ENCODE measurements around the gene SIPA1. TPM values are rescaled to one million over a fixed set of nuclear protein-coding genes. Genes with fewer than 3 reads are reported as not detected.

The SIPA1 gene
- total and polyA plus RNA-seq, 2 of the 8 experiments (the other 6 are each of a cell fraction or from before 2014, with no cell fraction given), result 35.3 to 72.2 TPM

DNA sequence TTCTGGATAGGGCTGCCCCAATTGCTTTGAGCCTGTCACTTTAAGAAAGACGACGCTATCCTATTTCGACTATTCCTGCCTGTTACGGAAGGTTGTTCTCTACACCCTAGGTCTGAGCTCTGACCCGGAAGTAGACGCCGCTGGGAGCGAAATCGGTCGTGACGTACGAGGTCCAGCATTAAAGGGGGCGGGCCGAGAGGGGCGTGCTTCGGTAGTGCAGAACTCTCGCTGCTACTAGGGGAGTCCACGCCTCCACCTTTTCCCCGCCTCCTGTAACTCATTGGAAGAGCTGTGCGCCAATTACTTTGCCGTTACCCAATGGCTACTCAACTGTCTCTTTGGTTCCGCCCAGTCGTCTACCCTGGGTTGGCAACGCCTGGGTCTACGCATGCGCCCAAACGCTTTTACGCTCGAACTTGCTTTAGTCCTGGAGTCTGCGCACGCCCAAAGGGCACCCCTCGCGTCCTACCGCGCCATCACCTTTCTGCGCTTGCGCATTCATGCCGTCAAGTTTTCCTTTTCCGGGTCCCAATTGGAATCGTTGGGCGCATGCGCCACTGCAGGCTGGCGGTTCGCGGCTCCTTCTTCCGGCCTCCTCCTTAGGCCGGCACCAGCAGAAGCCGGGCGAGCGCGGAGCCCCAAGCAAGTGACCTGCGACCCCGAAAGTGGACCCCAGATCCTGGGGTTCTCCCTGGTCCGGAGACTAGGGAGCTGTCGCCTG is 22.5 kb upstream of the SIPA1 start, which contains the start of gene PCNX3 (continued):
- no peak for TF ChIP-seq ZNF274 (IDR thresholded peaks at IDR 0.05; ENCODE audit: borderline replicate concordance, extremely low read depth, low read length)
- TF ChIP-seq BCL11A (IDR thresholded peaks at IDR 0.05; ENCODE audit: low read depth in 2 of 2, low read length in 2 of 2), result no peak
- TF ChIP-seq, protein P1, sequence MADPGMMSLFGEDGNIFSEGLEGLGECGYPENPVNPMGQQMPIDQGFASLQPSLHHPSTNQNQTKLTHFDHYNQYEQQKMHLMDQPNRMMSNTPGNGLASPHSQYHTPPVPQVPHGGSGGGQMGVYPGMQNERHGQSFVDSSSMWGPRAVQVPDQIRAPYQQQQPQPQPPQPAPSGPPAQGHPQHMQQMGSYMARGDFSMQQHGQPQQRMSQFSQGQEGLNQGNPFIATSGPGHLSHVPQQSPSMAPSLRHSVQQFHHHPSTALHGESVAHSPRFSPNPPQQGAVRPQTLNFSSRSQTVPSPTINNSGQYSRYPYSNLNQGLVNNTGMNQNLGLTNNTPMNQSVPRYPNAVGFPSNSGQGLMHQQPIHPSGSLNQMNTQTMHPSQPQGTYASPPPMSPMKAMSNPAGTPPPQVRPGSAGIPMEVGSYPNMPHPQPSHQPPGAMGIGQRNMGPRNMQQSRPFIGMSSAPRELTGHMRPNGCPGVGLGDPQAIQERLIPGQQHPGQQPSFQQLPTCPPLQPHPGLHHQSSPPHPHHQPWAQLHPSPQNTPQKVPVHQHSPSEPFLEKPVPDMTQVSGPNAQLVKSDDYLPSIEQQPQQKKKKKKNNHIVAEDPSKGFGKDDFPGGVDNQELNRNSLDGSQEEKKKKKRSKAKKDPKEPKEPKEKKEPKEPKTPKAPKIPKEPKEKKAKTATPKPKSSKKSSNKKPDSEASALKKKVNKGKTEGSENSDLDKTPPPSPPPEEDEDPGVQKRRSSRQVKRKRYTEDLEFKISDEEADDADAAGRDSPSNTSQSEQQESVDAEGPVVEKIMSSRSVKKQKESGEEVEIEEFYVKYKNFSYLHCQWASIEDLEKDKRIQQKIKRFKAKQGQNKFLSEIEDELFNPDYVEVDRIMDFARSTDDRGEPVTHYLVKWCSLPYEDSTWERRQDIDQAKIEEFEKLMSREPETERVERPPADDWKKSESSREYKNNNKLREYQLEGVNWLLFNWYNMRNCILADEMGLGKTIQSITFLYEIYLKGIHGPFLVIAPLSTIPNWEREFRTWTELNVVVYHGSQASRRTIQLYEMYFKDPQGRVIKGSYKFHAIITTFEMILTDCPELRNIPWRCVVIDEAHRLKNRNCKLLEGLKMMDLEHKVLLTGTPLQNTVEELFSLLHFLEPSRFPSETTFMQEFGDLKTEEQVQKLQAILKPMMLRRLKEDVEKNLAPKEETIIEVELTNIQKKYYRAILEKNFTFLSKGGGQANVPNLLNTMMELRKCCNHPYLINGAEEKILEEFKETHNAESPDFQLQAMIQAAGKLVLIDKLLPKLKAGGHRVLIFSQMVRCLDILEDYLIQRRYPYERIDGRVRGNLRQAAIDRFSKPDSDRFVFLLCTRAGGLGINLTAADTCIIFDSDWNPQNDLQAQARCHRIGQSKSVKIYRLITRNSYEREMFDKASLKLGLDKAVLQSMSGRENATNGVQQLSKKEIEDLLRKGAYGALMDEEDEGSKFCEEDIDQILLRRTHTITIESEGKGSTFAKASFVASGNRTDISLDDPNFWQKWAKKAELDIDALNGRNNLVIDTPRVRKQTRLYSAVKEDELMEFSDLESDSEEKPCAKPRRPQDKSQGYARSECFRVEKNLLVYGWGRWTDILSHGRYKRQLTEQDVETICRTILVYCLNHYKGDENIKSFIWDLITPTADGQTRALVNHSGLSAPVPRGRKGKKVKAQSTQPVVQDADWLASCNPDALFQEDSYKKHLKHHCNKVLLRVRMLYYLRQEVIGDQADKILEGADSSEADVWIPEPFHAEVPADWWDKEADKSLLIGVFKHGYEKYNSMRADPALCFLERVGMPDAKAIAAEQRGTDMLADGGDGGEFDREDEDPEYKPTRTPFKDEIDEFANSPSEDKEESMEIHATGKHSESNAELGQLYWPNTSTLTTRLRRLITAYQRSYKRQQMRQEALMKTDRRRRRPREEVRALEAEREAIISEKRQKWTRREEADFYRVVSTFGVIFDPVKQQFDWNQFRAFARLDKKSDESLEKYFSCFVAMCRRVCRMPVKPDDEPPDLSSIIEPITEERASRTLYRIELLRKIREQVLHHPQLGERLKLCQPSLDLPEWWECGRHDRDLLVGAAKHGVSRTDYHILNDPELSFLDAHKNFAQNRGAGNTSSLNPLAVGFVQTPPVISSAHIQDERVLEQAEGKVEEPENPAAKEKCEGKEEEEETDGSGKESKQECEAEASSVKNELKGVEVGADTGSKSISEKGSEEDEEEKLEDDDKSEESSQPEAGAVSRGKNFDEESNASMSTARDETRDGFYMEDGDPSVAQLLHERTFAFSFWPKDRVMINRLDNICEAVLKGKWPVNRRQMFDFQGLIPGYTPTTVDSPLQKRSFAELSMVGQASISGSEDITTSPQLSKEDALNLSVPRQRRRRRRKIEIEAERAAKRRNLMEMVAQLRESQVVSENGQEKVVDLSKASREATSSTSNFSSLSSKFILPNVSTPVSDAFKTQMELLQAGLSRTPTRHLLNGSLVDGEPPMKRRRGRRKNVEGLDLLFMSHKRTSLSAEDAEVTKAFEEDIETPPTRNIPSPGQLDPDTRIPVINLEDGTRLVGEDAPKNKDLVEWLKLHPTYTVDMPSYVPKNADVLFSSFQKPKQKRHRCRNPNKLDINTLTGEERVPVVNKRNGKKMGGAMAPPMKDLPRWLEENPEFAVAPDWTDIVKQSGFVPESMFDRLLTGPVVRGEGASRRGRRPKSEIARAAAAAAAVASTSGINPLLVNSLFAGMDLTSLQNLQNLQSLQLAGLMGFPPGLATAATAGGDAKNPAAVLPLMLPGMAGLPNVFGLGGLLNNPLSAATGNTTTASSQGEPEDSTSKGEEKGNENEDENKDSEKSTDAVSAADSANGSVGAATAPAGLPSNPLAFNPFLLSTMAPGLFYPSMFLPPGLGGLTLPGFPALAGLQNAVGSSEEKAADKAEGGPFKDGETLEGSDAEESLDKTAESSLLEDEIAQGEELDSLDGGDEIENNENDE (IDR thresholded peaks at IDR 0.05; ENCODE audit: insufficient replicate concordance, low read length), result no peak
- TF ChIP-seq NRF1 (IDR thresholded peaks at IDR 0.05; ENCODE audit: low read depth, low read length), result peak; percentile 91
- no peak for TF ChIP-seq CTBP2 (IDR thresholded peaks at IDR 0.05; ENCODE audit: borderline replicate concordance, insufficient read depth, insufficient read length, low read length)
- TF ChIP-seq SAP30 (IDR thresholded peaks at IDR 0.05; ENCODE audit: insufficient read depth, insufficient replicate concordance, low read length), result no peak
- TF ChIP-seq, protein P2, sequence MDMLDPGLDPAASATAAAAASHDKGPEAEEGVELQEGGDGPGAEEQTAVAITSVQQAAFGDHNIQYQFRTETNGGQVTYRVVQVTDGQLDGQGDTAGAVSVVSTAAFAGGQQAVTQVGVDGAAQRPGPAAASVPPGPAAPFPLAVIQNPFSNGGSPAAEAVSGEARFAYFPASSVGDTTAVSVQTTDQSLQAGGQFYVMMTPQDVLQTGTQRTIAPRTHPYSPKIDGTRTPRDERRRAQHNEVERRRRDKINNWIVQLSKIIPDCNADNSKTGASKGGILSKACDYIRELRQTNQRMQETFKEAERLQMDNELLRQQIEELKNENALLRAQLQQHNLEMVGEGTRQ (IDR thresholded peaks at IDR 0.05; ENCODE audit: low read length), result no peak
- no peak for TF ChIP-seq BACH1 (IDR thresholded peaks at IDR 0.05; ENCODE audit: low read length)

Data from H1 (cell line).